ENCODE measurements around the gene INPP4B. TPM values are rescaled to one million over a fixed set of nuclear protein-coding genes. Genes with fewer than 3 reads are reported as not detected.

Gene INPP4B
- total and polyA plus RNA-seq, 2 of the 4 experiments (the other 2 are of a cell fraction), result 1.8 to 14.0 TPM

GRCh38 chr4:142697320-142697719 lies 148.8 kb downstream of the INPP4B start:
- intact Hi-C loops (cut with micrococcal nuclease), result no loop called here

More at GRCh38 chr4:142697320-142697719, 148.8 kb downstream of the INPP4B start:
- H3K23ac ChIP-seq (ENCODE audit: low read depth, low read length), result no peak overlapping the region
- H3K9me3 ChIP-seq (ENCODE audit: control insufficient read depth, insufficient read depth, low read length), result no peaks in the 10 kb centered on the region
- no peaks in the 10 kb centered on the region for H3K4me1 ChIP-seq (ENCODE audit: control insufficient read depth, insufficient read depth, low read length)
- no peak overlapping the region for H3K4me2 ChIP-seq (ENCODE audit: low read depth, low read length)
- ChIA-PET POLR2A (ENCODE audit: unreplicated experiment) (no interaction called here), CTCF (no interaction called here)
- no peak overlapping the region for H3K27ac ChIP-seq (ENCODE audit: insufficient read depth, low read length)
- H4K5ac ChIP-seq (ENCODE audit: low read depth, low read length), result no peak overlapping the region
- dilution Hi-C loops (cut with HindIII; ENCODE audit: low sequenced_read_pairs, unreplicated experiment) (no loop called here), in situ Hi-C loops (cut with MboI; ENCODE audit: low sequenced_read_pairs) (no loop called here)
- no peak overlapping the region for H3K18ac ChIP-seq (ENCODE audit: low read depth, low read length)
- H3K9me1 ChIP-seq (ENCODE audit: insufficient read depth, low read length), result no peaks in the 10 kb centered on the region
- H3K56ac ChIP-seq (ENCODE audit: extremely low read depth, insufficient read depth, low read length), result no peak overlapping the region
- no peak overlapping the region for H2BK15ac ChIP-seq (ENCODE audit: low read depth, low read length)
- H4K20me1 ChIP-seq (ENCODE audit: insufficient read depth, low read length), result no peaks in the 10 kb centered on the region
- H3K14ac ChIP-seq (replicated peaks; ENCODE audit: low read depth, low read length), result no peak overlapping the region
- H3K9ac ChIP-seq (ENCODE audit: low read depth, low read length), result no peak overlapping the region
- no peak overlapping the region for H2AK9ac ChIP-seq (replicated peaks; ENCODE audit: low read depth, low read length, poor library complexity)
- no peak overlapping the region for H4K91ac ChIP-seq (ENCODE audit: insufficient read depth, low read depth, low read length)
- H3K4me3 ChIP-seq (ENCODE audit: insufficient read depth, low read depth, low read length), result no peak overlapping the region
- no peak overlapping the region for H2AFZ ChIP-seq (replicated peaks; ENCODE audit: low read length, poor library complexity)
- H2BK5ac ChIP-seq (ENCODE audit: low read depth, low read length, poor library complexity, severe bottlenecking), result no peak overlapping the region
- no peaks in the 10 kb centered on the region for H3K27me3 ChIP-seq (ENCODE audit: control insufficient read depth, insufficient read depth, low read length)
- no peak for DNase-seq
- no peaks in the 10 kb centered on the region for H3K36me3 ChIP-seq (ENCODE audit: control insufficient read depth, insufficient read depth, low read length)
- H2BK20ac ChIP-seq (ENCODE audit: low read depth, low read length), result no peak overlapping the region
- H3K4ac ChIP-seq (ENCODE audit: low read depth, low read length), result no peak overlapping the region
- no CpG with 5 or more reads among the region's 2 CpGs for WGBS, 2 experiments (ENCODE audit: extremely low coverage in 2 of 2, insufficient read length in 1 of 2)
- no TSS peak for BruUV-seq (replicated peaks)
- TF ChIP-seq CEBPB (IDR thresholded peaks at IDR 0.05; ENCODE audit: low read depth, low read length), result no peak
- TF ChIP-seq RAD21 (IDR thresholded peaks at IDR 0.05; ENCODE audit: low read length), result no peak
- no peak for TF ChIP-seq FOS (IDR thresholded peaks at IDR 0.05; ENCODE audit: low read depth, low read length)
- TF ChIP-seq MXI1 (IDR thresholded peaks at IDR 0.05; ENCODE audit: borderline replicate concordance, low read depth, low read length), result no peak
- TF ChIP-seq BHLHE40 (IDR thresholded peaks at IDR 0.05; ENCODE audit: low read depth, low read length), result no peak
- TF ChIP-seq ELK1 (IDR thresholded peaks at IDR 0.05; ENCODE audit: borderline replicate concordance, low read depth, low read length), result no peak
- TF ChIP-seq USF2 (IDR thresholded peaks at IDR 0.05; ENCODE audit: low read depth, low read length), result no peak
- TF ChIP-seq CHD1 (IDR thresholded peaks at IDR 0.05; ENCODE audit: low read depth, low read length), result no peak
- no peak for TF ChIP-seq MAZ (IDR thresholded peaks at IDR 0.05; ENCODE audit: borderline replicate concordance, low read depth, low read length)
- TF ChIP-seq SMC3 (IDR thresholded peaks at IDR 0.05; ENCODE audit: low read depth, low read length), result no peak
- no peak for TF ChIP-seq NFE2L2 (IDR thresholded peaks at IDR 0.05; ENCODE audit: low read depth, low read length)
- no peak for TF ChIP-seq CTCF (conservative IDR thresholded peaks at IDR 0.05; ENCODE audit: low read depth, low read length)
- TF ChIP-seq RFX5 (IDR thresholded peaks at IDR 0.05; ENCODE audit: low read depth, low read length), result no peak
- TF ChIP-seq MAFK (IDR thresholded peaks at IDR 0.05; ENCODE audit: low read depth, low read length), result no peak
- no peak for TF ChIP-seq RCOR1 (IDR thresholded peaks at IDR 0.05; ENCODE audit: insufficient replicate concordance, low read length)
- TF ChIP-seq POLR2A (IDR thresholded peaks at IDR 0.05; ENCODE audit: low read depth, low read length), result no peak
- no peak overlapping the region for H2BK120ac ChIP-seq (ENCODE audit: low read depth, low read length)
- H4K8ac ChIP-seq (ENCODE audit: low read depth in 2 of 2, low read length in 2 of 2), result no peak overlapping the region
- no peak for ATAC-seq (ENCODE audit: low read depth)
- H2AK5ac ChIP-seq (ENCODE audit: low read depth, low read length), result no peak overlapping the region
- no peaks in the 10 kb centered on the region for H3K79me1 ChIP-seq (ENCODE audit: low read depth in 1 of 2, low read length in 2 of 2)
